Lung (tissue), 12 donors: ENCODE measurements around the gene ACTR8. TPM values are rescaled to one million over a fixed set of nuclear protein-coding genes. Genes with fewer than 3 reads are reported as not detected.

Experiments used
- ATAC-seq: fragments of 200-7000 bp; cut with Tn5 transposase; one replicate; pipeline ENCODE4 v1.9.1; 2020; ENCODE audit warnings: moderate number of reproducible peaks; ENCODE audit not compliant: insufficient read depth, low FRiP score
- DNase-seq, 3 donors: peaks; one replicate each; pipeline ENCODE4 v3.0.0-alpha.2; 2013 to 2017
- H3K27ac ChIP-seq, 2 donors: one replicate each; pipeline ENCODE4 v1.5.1; 2013; ENCODE audit warnings: mild to moderate bottlenecking in 2 of 2, moderate library complexity in 2 of 2, control low read depth in 1 of 2, inconsistent platforms in 1 of 2, low read depth in 1 of 2, low read length in 1 of 2
- H3K27me3 ChIP-seq, 3 donors: one replicate each; pipeline ENCODE4 v1.5.1; 2013; ENCODE audit warnings: low read length in 2 of 3; ENCODE audit not compliant: control insufficient read depth in 3 of 3, insufficient read depth in 3 of 3
- H3K36me3 ChIP-seq, 4 donors: one replicate each; pipeline ENCODE4 v1.5.1; 2013; ENCODE audit warnings: low read length in 4 of 4, mild to moderate bottlenecking in 1 of 4, moderate library complexity in 1 of 4; ENCODE audit not compliant: control insufficient read depth in 4 of 4, insufficient read depth in 4 of 4
- H3K4me1 ChIP-seq, 5 donors: one replicate each; pipeline ENCODE4 v1.5.1; 2013; ENCODE audit warnings: low read length in 5 of 5, mild to moderate bottlenecking in 2 of 5, moderate library complexity in 1 of 5; ENCODE audit not compliant: control insufficient read depth in 5 of 5, insufficient read depth in 5 of 5
- H3K4me3 ChIP-seq: one replicate; pipeline ENCODE4 v1.5.1; 2013; ENCODE audit warnings: mild to moderate bottlenecking, control low read depth, moderate library complexity
- H3K9ac ChIP-seq, 2 donors: one replicate each; pipeline ENCODE4 v1.5.1; 2013; ENCODE audit warnings: low read length in 2 of 2, control low read depth in 1 of 2; ENCODE audit not compliant: insufficient read depth in 1 of 2
- H3K9me3 ChIP-seq, 4 donors: one replicate each; pipeline ENCODE4 v1.5.1; 2013; ENCODE audit warnings: low read length in 3 of 4, mild to moderate bottlenecking in 1 of 4, moderate library complexity in 1 of 4; ENCODE audit not compliant: control insufficient read depth in 4 of 4, insufficient read depth in 3 of 4
- CTCF ChIP-seq: IDR thresholded peaks from 2 replicates; pipeline ENCODE4 v1.5.1; 2012; ENCODE audit warnings: mild to moderate bottlenecking; ENCODE audit errors: control extremely low read depth, extremely low read depth
- WGBS, 2 donors: extraction: QIAGEN DNeasy Blood & Tissue Kit; methylation state at CpG; one replicate each; pipeline ENCODE4 v1.1.7; 2013; 5-methylcytosine and 5-hydroxymethylcytosine counted together
- polyA plus RNA-seq, 2 donors: library from polyadenylated mRNA; stranded (reverse); fragments of 200-250 nt; gene quantifications; one replicate each; pipeline ENCODE4 v1.2.1, GENCODE V29; 2013
- total RNA-seq, 2 donors: library from RNA; depleted of rRNA in 1 of 2; stranded (reverse); fragments of >200 nt in 1 of 2; gene quantifications; one replicate each; pipeline ENCODE4 v1.2.1, GENCODE V29; 2014 to 2021
- donor health status: control.
- donor health status: control.
- donor health status: Bipolar disorder and iron deficiency.
- donor health status: healthy.
- donor health status: DM: yes; HTN: yes; CAD: no.

The ACTR8 gene
- total and polyA plus RNA-seq, 4 donors, result 12.4 to 28.8 (median 21.0) TPM

- H3K9ac ChIP-seq, result no peak overlapping the region
- no peaks in the 10 kb centered on the region for H3K27me3 ChIP-seq
- peaks cover 0 to 6% (median 3%) of the 10 kb centered on the region in 5 donors for H3K4me1 ChIP-seq
- 96 to 99% methylated on average over 66 to 67 of the region's 67 CpGs for WGBS, 2 donors
- H3K4me3 ChIP-seq, result no peak overlapping the region
- no peak for TF ChIP-seq CTCF
- ATAC-seq (no peak), DNase-seq (no peak)
- no peak overlapping the region for H3K27ac ChIP-seq
- peaks cover 0 to 7% (median 3%) of the 10 kb centered on the region in 4 donors for H3K36me3 ChIP-seq
- no peaks in the 10 kb centered on the region for H3K9me3 ChIP-seq
Observed at GRCh38 chr3:53823026-53823955, 58.7 kb downstream of the ACTR8 start.

GRCh38 chr3:53822331-53822741 is 59.6 kb downstream of the ACTR8 start:
- WGBS, 2 donors, result 86 to 90% methylated on average over 14 of the region's 14 CpGs
- DNase-seq (no peak), ATAC-seq (no peak)
- no peak overlapping the region for H3K4me3 ChIP-seq
- no peak overlapping the region for H3K27ac ChIP-seq
- H3K27me3 ChIP-seq, result no peaks in the 10 kb centered on the region
- TF ChIP-seq CTCF, result no peak
- H3K36me3 ChIP-seq, result peaks cover 0 to 12% (median 9%) of the 10 kb centered on the region in 4 donors
- H3K9ac ChIP-seq, result no peak overlapping the region
- no peaks in the 10 kb centered on the region for H3K9me3 ChIP-seq
- H3K4me1 ChIP-seq, result peaks cover 0 to 6% (median 3%) of the 10 kb centered on the region in 5 donors

- TF ChIP-seq CTCF, result no peak
- WGBS, 2 donors, result 64 to 69% methylated on average over 5 of the region's 5 CpGs
- DNase-seq, result no peak
Observed at GRCh38 chr3:53821631-53822121, 60.3 kb downstream of the ACTR8 start.

More at GRCh38 chr3:53821631-53822121, 60.3 kb downstream of the ACTR8 start:
- no peak overlapping the region for H3K9ac ChIP-seq
- no peak overlapping the region for H3K27ac ChIP-seq
- no peaks in the 10 kb centered on the region for H3K27me3 ChIP-seq
- no peak overlapping the region for H3K4me3 ChIP-seq
- ATAC-seq, result no peak
- peaks cover 0 to 6% (median 3%) of the 10 kb centered on the region in 5 donors for H3K4me1 ChIP-seq
- no peaks in the 10 kb centered on the region for H3K9me3 ChIP-seq
- peaks cover 0 to 15% (median 12%) of the 10 kb centered on the region in 4 donors for H3K36me3 ChIP-seq
